CD4-positive, alpha-beta T cell treated with Interleukin-17A for 1 hour (primary cell): ENCODE data around the gene F2RL2.

ENCODE experiments used
- DNase-seq: peaks from one replicate; pipeline ENCODE4 v3.0.0-alpha.2; 2020

F2RL2 gene

GRCh38 chr5:76622973-76623596, at the start of gene F2RL2:
Gene F2RL2, minus strand, starts transcription at chr5:76623403. Its CDS starts 173 bp downstream, at chr5:76623230.
- DNase-seq, result no peak

- DNase-seq, result no peak
Measured at GRCh38 chr5:76672242-76672641, 49.0 kb upstream of the F2RL2 start.

- no peak for DNase-seq
Measured at GRCh38 chr5:76670508-76670907, 47.3 kb upstream of the F2RL2 start.

GRCh38 chr5:76669245-76669644, 46.0 kb upstream of the F2RL2 start:
- DNase-seq, result no peak

GRCh38 chr5:76667495-76667894, 44.3 kb upstream of the F2RL2 start:
- DNase-seq, result no peak

- DNase-seq, result no peak
Measured at GRCh38 chr5:76664079-76664478, 40.9 kb upstream of the F2RL2 start.

- DNase-seq, result no peak
Measured at GRCh38 chr5:76663573-76663972, 40.4 kb upstream of the F2RL2 start.

- no peak for DNase-seq
Measured at GRCh38 chr5:76662521-76662920, 39.3 kb upstream of the F2RL2 start.

- DNase-seq, result no peak
Measured at GRCh38 chr5:76660360-76660759, 37.2 kb upstream of the F2RL2 start.

- no peak for DNase-seq
Measured at GRCh38 chr5:76657683-76658311, 34.6 kb upstream of the F2RL2 start.

- no peak for DNase-seq
Measured at GRCh38 chr5:76657091-76657490, 33.9 kb upstream of the F2RL2 start.

GRCh38 chr5:76652809-76653414, 29.7 kb upstream of the F2RL2 start:
- no peak for DNase-seq

- no peak for DNase-seq
Measured at GRCh38 chr5:76649140-76649539, 25.9 kb upstream of the F2RL2 start.

- no peak for DNase-seq
Measured at GRCh38 chr5:76643371-76643770, 20.2 kb upstream of the F2RL2 start.

- no peak for DNase-seq
Measured at GRCh38 chr5:76642390-76643040, 19.3 kb upstream of the F2RL2 start.

- DNase-seq, result peak; percentile 68
Measured at GRCh38 chr5:76641514-76642120, 18.4 kb upstream of the F2RL2 start.

GRCh38 chr5:76638479-76638878, 15.3 kb upstream of the F2RL2 start:
- no peak for DNase-seq

- DNase-seq, result no peak
Measured at GRCh38 chr5:76637490-76637889, 14.3 kb upstream of the F2RL2 start.

GRCh38 chr5:76634661-76635060, 11.5 kb upstream of the F2RL2 start:
- no peak for DNase-seq

- DNase-seq, result peak; percentile 13
Measured at GRCh38 chr5:76626738-76627137, 3.5 kb upstream of the F2RL2 start.

GRCh38 chr5:76625087-76625815, 2.0 kb upstream of the F2RL2 start:
- no peak for DNase-seq

- DNase-seq, result no peak
Measured at GRCh38 chr5:76622076-76622475, 1.1 kb downstream of the F2RL2 start.

GRCh38 chr5:76620166-76620565, 3.0 kb downstream of the F2RL2 start:
- DNase-seq, result no peak
